ENCODE data around the gene UQCRHL.
A peak's percentile ranks its signal among the peaks of the same experiment; 100 is the strongest.

The UQCRHL gene

GRCh38 chr1:15799928-15800835, 7.3 kb downstream of the UQCRHL start:
- H3K27ac ChIP-seq = peak overlapping the region; percentile 75

DNA sequence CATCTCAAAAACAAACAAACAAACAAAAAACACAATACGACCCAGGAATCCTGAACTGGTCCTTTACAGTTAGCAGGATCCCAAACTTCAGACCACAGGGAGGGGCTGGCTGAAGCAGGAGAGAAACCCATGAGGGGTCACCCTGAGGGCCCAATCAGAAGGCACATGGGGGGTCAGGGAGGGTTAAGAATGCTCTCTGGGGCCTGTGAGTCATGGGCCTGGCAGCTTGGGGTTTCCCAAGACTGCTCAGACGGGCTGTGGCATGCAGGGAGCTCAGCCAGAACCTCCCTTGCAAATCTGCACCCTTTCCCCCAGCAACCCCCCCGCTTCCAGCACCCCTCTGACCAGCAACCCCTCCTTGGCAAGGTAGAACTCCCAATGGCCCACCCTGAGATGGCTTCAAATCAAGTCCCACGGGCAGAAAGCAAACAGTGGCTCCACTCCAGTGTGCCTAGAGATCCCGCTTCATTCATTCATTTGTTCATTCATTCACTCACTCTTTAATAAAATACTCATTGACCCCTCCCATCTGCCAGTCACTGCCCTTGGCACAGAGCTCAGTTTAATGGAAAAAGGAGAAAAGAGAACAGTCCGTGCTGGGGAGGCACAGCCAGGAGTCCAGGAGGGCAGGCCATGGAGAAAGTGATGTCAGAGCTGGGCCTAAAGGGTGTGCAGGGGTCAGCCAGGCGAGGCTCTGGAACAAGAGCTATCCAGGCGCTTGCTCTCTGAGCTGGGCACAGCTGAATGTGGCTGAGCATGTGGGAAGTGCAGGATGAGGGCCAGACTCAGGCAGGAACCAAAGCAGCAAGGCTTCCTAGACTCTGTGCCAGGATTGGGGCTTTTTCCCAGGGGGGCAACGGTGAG, 8.2 kb downstream of the UQCRHL start:
- TF ChIP-seq CTCF (conservative IDR thresholded peaks at IDR 0.05) = no peak
- peak overlapping the region; percentile 75 for H3K27ac ChIP-seq

More at GRCh38 chr1:15799928-15800835, 7.3 kb downstream of the UQCRHL start:
- no peak for TF ChIP-seq CTCF (conservative IDR thresholded peaks at IDR 0.05)

GRCh38 chr1:15797614-15798390, 9.6 kb downstream of the UQCRHL start:
- TF ChIP-seq CTCF (conservative IDR thresholded peaks at IDR 0.05) = no peak
- H3K27ac ChIP-seq = peak overlapping the region; percentile 71; the same call in 1 of the 2 replicates

DNA sequence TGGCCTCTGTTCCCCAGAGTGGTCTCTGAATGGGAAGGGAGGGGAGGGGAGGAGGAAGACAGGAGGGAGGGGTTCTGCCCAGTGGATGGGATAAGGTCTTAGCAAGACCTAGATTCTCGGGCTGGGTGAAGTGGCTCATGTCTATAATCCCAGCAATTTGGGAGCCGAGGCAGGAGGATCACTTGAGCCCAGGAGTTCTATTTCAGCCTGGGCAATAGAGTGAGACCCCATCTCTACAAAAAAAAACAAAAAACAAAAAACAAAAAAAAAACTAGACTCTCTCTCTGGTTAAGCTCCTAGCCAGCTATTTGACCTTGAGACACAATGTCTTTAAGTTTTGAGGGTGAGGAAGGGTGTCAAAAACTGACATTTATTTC, 11.4 kb downstream of the UQCRHL start:
- no peak for TF ChIP-seq CTCF (conservative IDR thresholded peaks at IDR 0.05)
- H3K27ac ChIP-seq = peak overlapping the region; percentile 71

- no peak overlapping the region for H3K27ac ChIP-seq
- TF ChIP-seq CTCF (conservative IDR thresholded peaks at IDR 0.05) = no peak
Measured at GRCh38 chr1:15788624-15789301, 18.7 kb downstream of the UQCRHL start.

GRCh38 chr1:15786581-15786980, 20.9 kb downstream of the UQCRHL start:
- no peak for TF ChIP-seq CTCF (conservative IDR thresholded peaks at IDR 0.05)
- H3K27ac ChIP-seq = no peak overlapping the region

Measured in VCaP (cell line).